HFFc6 (cell line): ENCODE measurements around the gene CUL9. TPM values are rescaled to one million over a fixed set of nuclear protein-coding genes. Genes with fewer than 3 reads are reported as not detected.

Source experiments
- DNase-seq: peaks from one replicate; pipeline ENCODE4 v3.0.0-alpha.2; 2018
- H3K27ac Mint-ChIP-seq: 2 replicates; pipeline ENCODE4 v1.8.0; 2020; ENCODE audit warnings: mild to moderate bottlenecking, mixed read lengths
- H3K27me3 Mint-ChIP-seq: 2 replicates; pipeline ENCODE4 v1.8.0; 2021; ENCODE audit warnings: mild to moderate bottlenecking, moderate library complexity, mixed read lengths; ENCODE audit not compliant: insufficient read depth
- H3K36me3 Mint-ChIP-seq: 2 replicates; pipeline ENCODE4 v1.8.0; 2021; ENCODE audit warnings: low read depth, mixed read lengths
- H3K4me1 Mint-ChIP-seq: 2 replicates; pipeline ENCODE4 v1.8.0; 2020; ENCODE audit warnings: low read depth, mixed read lengths
- H3K4me3 Mint-ChIP-seq: 2 replicates; pipeline ENCODE4 v1.8.0; 2020; ENCODE audit warnings: mild to moderate bottlenecking, moderate library complexity, mixed read lengths
- H3K9me3 Mint-ChIP-seq: 2 replicates; pipeline ENCODE4 v1.8.0; 2020; ENCODE audit warnings: mild to moderate bottlenecking, mixed read lengths
- CTCF ChIP-seq: fragments of 200-600 bp; sonication (generic); IDR thresholded peaks from 2 replicates; pipeline ENCODE4 v1.5.0; 2021; ENCODE audit warnings: antibody characterized with exemption, mild to moderate bottlenecking
- total RNA-seq, 6 experiments: library from RNA; stranded (reverse); fragmentation: NEBNext Ultra II Directional; extraction: Animal tissue kit (Norgen Biotek cat#: 25700); gene quantifications; 2 replicates in 1 of 6; 3 replicates in 5 of 6; pipeline ENCODE4 v1.2.3, GENCODE V29; 2021

The CUL9 gene
- total RNA-seq, 6 experiments from 2014 or later, result 15.4 to 19.9 (median 18.6) TPM

- H3K27ac Mint-ChIP-seq, result no peak overlapping the region
- TF ChIP-seq CTCF, result no peak
- no peak for DNase-seq
Measured at GRCh38 chr6:43258807-43259686, 77.1 kb downstream of the CUL9 start.

GRCh38 chr6:43260791-43261190 lies 78.8 kb downstream of the CUL9 start:
- Mint-ChIP-seq H3K36me3 (no peaks in the 10 kb centered on the region), H3K9me3 (no peaks in the 10 kb centered on the region), H3K27me3 (peaks cover 8% of the 10 kb centered on the region), H3K4me1 (no peaks in the 10 kb centered on the region), H3K27ac (no peak overlapping the region), H3K4me3 (no peak overlapping the region)
- DNase-seq, result no peak
- TF ChIP-seq CTCF, result no peak

More at GRCh38 chr6:43258807-43259686, 77.1 kb downstream of the CUL9 start:
- Mint-ChIP-seq H3K36me3 (no peaks in the 10 kb centered on the region), H3K4me1 (peaks cover 3% of the 10 kb centered on the region), H3K9me3 (no peaks in the 10 kb centered on the region), H3K4me3 (no peak overlapping the region), H3K27me3 (peaks cover 8% of the 10 kb centered on the region)

- DNase-seq, result no peak
- no peak overlapping the region for H3K27ac Mint-ChIP-seq
- H3K4me1 Mint-ChIP-seq, result no peaks in the 10 kb centered on the region
- H3K36me3 Mint-ChIP-seq, result no peaks in the 10 kb centered on the region
- TF ChIP-seq CTCF, result no peak
- no peaks in the 10 kb centered on the region for H3K9me3 Mint-ChIP-seq
- no peak overlapping the region for H3K4me3 Mint-ChIP-seq
- peaks cover 9% of the 10 kb centered on the region for H3K27me3 Mint-ChIP-seq
Measured at GRCh38 chr6:43261198-43261597, 79.2 kb downstream of the CUL9 start.

- Mint-ChIP-seq H3K9me3 (no peaks in the 10 kb centered on the region), H3K36me3 (no peaks in the 10 kb centered on the region), H3K27me3 (peaks cover 15% of the 10 kb centered on the region), H3K4me3 (no peak overlapping the region), H3K4me1 (no peaks in the 10 kb centered on the region), H3K27ac (no peak overlapping the region)
- no peak for TF ChIP-seq CTCF
- DNase-seq, result no peak
Measured at GRCh38 chr6:43262000-43262779, 80.2 kb downstream of the CUL9 start.

GRCh38 chr6:43262780-43263313 lies 80.9 kb downstream of the CUL9 start:
- Mint-ChIP-seq H3K27ac (no peak overlapping the region), H3K4me1 (no peaks in the 10 kb centered on the region), H3K4me3 (no peak overlapping the region), H3K27me3 (peaks cover 20% of the 10 kb centered on the region), H3K9me3 (no peaks in the 10 kb centered on the region), H3K36me3 (no peaks in the 10 kb centered on the region)
- DNase-seq, result no peak
- TF ChIP-seq CTCF, result no peak
